Astrocyte (in vitro differentiated cells and primary cell): ENCODE results near the gene SPTBN1.

Source experiments
- CTCF ChIP-seq: IDR thresholded peaks from 2 replicates; pipeline ENCODE4 v1.5.1; 2011; ENCODE audit warnings: low read depth, mild to moderate bottlenecking, inconsistent platforms, low read length, moderate library complexity; ENCODE audit not compliant: insufficient read depth
- EZH2 ChIP-seq: IDR thresholded peaks from 2 replicates; pipeline ENCODE4 v1.6.1; 2012; ENCODE audit warnings: mild to moderate bottlenecking, low read length, inconsistent platforms; ENCODE audit not compliant: insufficient read depth

GRCh38 chr2:54550547-54550946, 94.4 kb downstream of the SPTBN1 start:
- TF ChIP-seq CTCF = no peak
- TF ChIP-seq EZH2 = no peak
